ENCODE results near the gene APBA1.

The APBA1 gene

GRCh38 chr9:69549310-69550202 is 122.6 kb downstream of the APBA1 start:
- ATAC-seq, result peak; percentile 53
- peaks cover 6% of the 10 kb centered on the region for H3K4me1 Mint-ChIP-seq

GRCh38 chr9:69548681-69549080 is 123.5 kb downstream of the APBA1 start:
- H3K4me1 Mint-ChIP-seq, result peaks cover 6% of the 10 kb centered on the region
- peaks cover 35% of the 10 kb centered on the region for H3K27me3 Mint-ChIP-seq
- H3K27ac Mint-ChIP-seq, result no peak overlapping the region
- DNase-seq (no peak), ATAC-seq (peak; percentile 26)
- no peak overlapping the region for H3K4me3 Mint-ChIP-seq
- no peaks in the 10 kb centered on the region for H3K9me3 Mint-ChIP-seq

More at GRCh38 chr9:69549310-69550202, 122.6 kb downstream of the APBA1 start:
- Mint-ChIP-seq H3K27me3 (peaks cover 35% of the 10 kb centered on the region), H3K27ac (peak overlapping the region in 1 of 2 donors; percentile 63), H3K4me3 (no peak overlapping the region), H3K9me3 (no peaks in the 10 kb centered on the region)
- peak; percentile 18 for DNase-seq

GRCh38 chr9:69546265-69546664 is 125.9 kb downstream of the APBA1 start:
- H3K27me3 Mint-ChIP-seq, result peaks cover 14% of the 10 kb centered on the region
- peaks cover 6% of the 10 kb centered on the region for H3K4me1 Mint-ChIP-seq
- no peak overlapping the region for H3K27ac Mint-ChIP-seq
- DNase-seq, result no peak
- ATAC-seq, result no peak
- no peaks in the 10 kb centered on the region for H3K9me3 Mint-ChIP-seq
- no peak overlapping the region for H3K4me3 Mint-ChIP-seq

- Mint-ChIP-seq H3K4me3 (no peak overlapping the region), H3K4me1 (no peaks in the 10 kb centered on the region), H3K9me3 (no peaks in the 10 kb centered on the region), H3K27ac (no peak overlapping the region), H3K27me3 (no peaks in the 10 kb centered on the region)
- no peak for ATAC-seq
- no peak for DNase-seq
Measured at GRCh38 chr9:69542942-69543704, 129.0 kb downstream of the APBA1 start.

- no peak overlapping the region for H3K4me3 Mint-ChIP-seq
- no peak for ATAC-seq
- DNase-seq, result no peak
- no peaks in the 10 kb centered on the region for H3K27me3 Mint-ChIP-seq
- H3K27ac Mint-ChIP-seq, result no peak overlapping the region
- no peaks in the 10 kb centered on the region for H3K9me3 Mint-ChIP-seq
- H3K4me1 Mint-ChIP-seq, result no peaks in the 10 kb centered on the region
Measured at GRCh38 chr9:69542058-69542457, 130.1 kb downstream of the APBA1 start.

GRCh38 chr9:69535911-69536310 is 136.3 kb downstream of the APBA1 start:
- no peaks in the 10 kb centered on the region for H3K9me3 Mint-ChIP-seq
- peak overlapping the region in 1 of 2 donors; percentile 71 for H3K27ac Mint-ChIP-seq
- no peaks in the 10 kb centered on the region for H3K27me3 Mint-ChIP-seq
- H3K4me1 Mint-ChIP-seq, result no peaks in the 10 kb centered on the region
- ATAC-seq (no peak), DNase-seq (no peak)
- H3K4me3 Mint-ChIP-seq, result no peak overlapping the region

- H3K27ac Mint-ChIP-seq, result no peak overlapping the region
- no peaks in the 10 kb centered on the region for H3K4me1 Mint-ChIP-seq
- no peaks in the 10 kb centered on the region for H3K27me3 Mint-ChIP-seq
- no peak for ATAC-seq
- no peaks in the 10 kb centered on the region for H3K9me3 Mint-ChIP-seq
- DNase-seq, result no peak
- H3K4me3 Mint-ChIP-seq, result no peak overlapping the region
Measured at GRCh38 chr9:69535286-69535832, 136.8 kb downstream of the APBA1 start.

- no peaks in the 10 kb centered on the region for H3K4me1 Mint-ChIP-seq
- H3K27me3 Mint-ChIP-seq, result no peaks in the 10 kb centered on the region
- H3K4me3 Mint-ChIP-seq, result no peak overlapping the region
- no peak overlapping the region for H3K27ac Mint-ChIP-seq
- ATAC-seq (no peak), DNase-seq (no peak)
- H3K9me3 Mint-ChIP-seq, result peaks cover 0 to 6% of the 10 kb centered on the region in 2 donors
Measured at GRCh38 chr9:69532396-69532795, 139.8 kb downstream of the APBA1 start.

- DNase-seq (no peak), ATAC-seq (no peak)
- H3K9me3 Mint-ChIP-seq, result peaks cover 24 to 41% of the 10 kb centered on the region in 2 donors
- H3K4me3 Mint-ChIP-seq, result no peak overlapping the region
- H3K4me1 Mint-ChIP-seq, result peaks cover 11% of the 10 kb centered on the region
- no peak overlapping the region for H3K27ac Mint-ChIP-seq
- H3K27me3 Mint-ChIP-seq, result peaks cover 20% of the 10 kb centered on the region
Measured at GRCh38 chr9:69527454-69527853, 144.7 kb downstream of the APBA1 start.

- ATAC-seq, result no peak
- Mint-ChIP-seq H3K9me3 (peaks cover 24 to 41% of the 10 kb centered on the region in 2 donors), H3K27ac (no peak overlapping the region), H3K27me3 (peaks cover 23% of the 10 kb centered on the region), H3K4me1 (peaks cover 11% of the 10 kb centered on the region), H3K4me3 (no peak overlapping the region)
- no peak for DNase-seq
Measured at GRCh38 chr9:69526699-69527098, 145.5 kb downstream of the APBA1 start.

- Mint-ChIP-seq H3K9me3 (peaks cover 13 to 31% of the 10 kb centered on the region in 2 donors), H3K4me1 (peaks cover 16% of the 10 kb centered on the region), H3K27ac (no peak overlapping the region), H3K27me3 (peaks cover 26% of the 10 kb centered on the region), H3K4me3 (no peak overlapping the region)
- DNase-seq (no peak), ATAC-seq (no peak)
Measured at GRCh38 chr9:69519470-69520240, 152.5 kb downstream of the APBA1 start.

GRCh38 chr9:69516353-69517322 is 155.5 kb downstream of the APBA1 start:
- no peak for DNase-seq
- no peak overlapping the region for H3K4me3 Mint-ChIP-seq
- peaks cover 0 to 9% of the 10 kb centered on the region in 2 donors for H3K9me3 Mint-ChIP-seq
- peak; percentile 33 for ATAC-seq
- H3K27ac Mint-ChIP-seq, result no peak overlapping the region
- H3K27me3 Mint-ChIP-seq, result peaks cover 6% of the 10 kb centered on the region
- H3K4me1 Mint-ChIP-seq, result peaks cover 6% of the 10 kb centered on the region

- ATAC-seq (no peak), DNase-seq (no peak)
- H3K4me1 Mint-ChIP-seq, result peaks cover 5% of the 10 kb centered on the region
- H3K4me3 Mint-ChIP-seq, result no peak overlapping the region
- H3K27ac Mint-ChIP-seq, result no peak overlapping the region
- peaks cover 0 to 9% of the 10 kb centered on the region in 2 donors for H3K9me3 Mint-ChIP-seq
- H3K27me3 Mint-ChIP-seq, result peaks cover 6% of the 10 kb centered on the region
Measured at GRCh38 chr9:69515810-69516209, 156.4 kb downstream of the APBA1 start.

GRCh38 chr9:69513141-69513820 is 158.9 kb downstream of the APBA1 start:
- H3K27ac Mint-ChIP-seq, result no peak overlapping the region

More at GRCh38 chr9:69513141-69513820, 158.9 kb downstream of the APBA1 start:
- H3K27me3 Mint-ChIP-seq, result peaks cover 6% of the 10 kb centered on the region
- H3K4me3 Mint-ChIP-seq, result no peak overlapping the region
- DNase-seq (no peak), ATAC-seq (no peak)
- H3K9me3 Mint-ChIP-seq, result peaks cover 0 to 9% of the 10 kb centered on the region in 2 donors
- no peaks in the 10 kb centered on the region for H3K4me1 Mint-ChIP-seq

Measured in stimulated activated naive CD8-positive, alpha-beta T cell treated with anti-CD3 and anti-CD28 coated beads, Interleukin-15, amount 100 ng/mL, for 72 hours (primary cell).